ENCODE results near the gene ASB5. TPM values are rescaled to one million over a fixed set of nuclear protein-coding genes. Genes with fewer than 3 reads are reported as not detected.

The ASB5 gene
- total RNA-seq, 1 donor from 2014 or later, result 4.5 TPM

Other genes starting within 250 kb of the ASB5 start
- 9.4 TPM for gene WDR17, start 203.4 kb downstream of the ASB5 start, total RNA-seq
- gene SPATA4, start 73.6 kb downstream of the ASB5 start, total RNA-seq, result 0.29 TPM
- 151 TPM for gene SPCS3, start 50.7 kb upstream of the ASB5 start, total RNA-seq

Measured in mucosa of gallbladder (tissue), 1 donor.